ENCODE results near the gene NFIL3. TPM values are rescaled to one million over a fixed set of nuclear protein-coding genes. Genes with fewer than 3 reads are reported as not detected.

NFIL3 gene
- total and polyA plus RNA-seq, 5 donors, result 26.7 to 44.5 (median 32.7) TPM

DNA sequence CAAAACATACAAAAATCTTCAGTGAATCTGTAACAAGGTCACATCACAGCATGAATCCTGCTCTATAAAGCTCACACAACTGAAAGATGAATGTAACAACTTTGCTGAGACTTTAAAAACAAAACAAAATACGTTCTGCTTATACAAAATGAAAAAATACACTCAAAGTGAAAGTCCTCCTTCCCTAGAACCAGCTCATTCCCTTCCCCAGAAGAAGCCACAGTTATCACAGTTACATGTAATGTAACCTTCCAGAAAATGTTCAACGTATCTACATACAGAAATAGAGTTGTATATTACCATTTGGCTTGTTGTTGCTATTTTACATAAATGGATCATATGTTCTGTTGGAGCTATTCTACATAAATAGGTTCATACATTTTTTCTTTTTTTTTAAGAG, 64.5 kb downstream of the NFIL3 start:
- Histone ChIP-seq H3K27me3 (ENCODE audit: control insufficient read depth, insufficient read depth) (no peaks in the 10 kb centered on the region), H3K27ac (ENCODE audit: low read length) (no peak overlapping the region), H3K4me1 (ENCODE audit: control insufficient read depth, insufficient read depth, low read length) (peaks cover 4% of the 10 kb centered on the region), H3K9me3 (ENCODE audit: control insufficient read depth, low read length) (no peaks in the 10 kb centered on the region), H3K4me3 (ENCODE audit: low read length) (no peak overlapping the region)
- ATAC-seq (no peak), DNase-seq (no peak)
- WGBS, result 83% methylated on average over 2 of the region's 2 CpGs
- intact Hi-C loops (cut with DNase I), result no loop called here

Other genes starting within 250 kb of the NFIL3 start
- 10 to 100 TPM; 19.1 to 29.0 (median 24.8) TPM for gene AUH, start 61.9 kb downstream of the NFIL3 start, total RNA-seq
- gene AUH, start 61.9 kb downstream of the NFIL3 start, polyA plus RNA-seq, result 28.9 TPM